Stimulated activated naive B cell treated with anti-CD40 and anti-IgM and Interleukin-4, amounts not matched to agents 10 μg/mL and 1 μg/mL and 100 μg/mL, for 72 hours (primary cell): Measurements from ENCODE around the gene FCER2.
"Not testable (repeated sequence)": the region's sequence is repeated elsewhere in the genome, so short reads cannot be mapped to it uniquely, and the experiment has no call there.

Experiments
- ATAC-seq, 2 donors: fragments of 150-1000 bp; cut with Tn5 transposase; replicated peaks; 2 replicates each; pipeline ENCODE4 v1.10.0; 2021; ENCODE audit warnings: moderate library complexity in 1 of 2
- DNase-seq: peaks from one replicate; pipeline ENCODE4 v3.0.0; 2021
- H3K27ac Mint-ChIP-seq: one replicate; pipeline ENCODE4 v1.8.0; 2022; ENCODE audit warnings: mild to moderate bottlenecking, mixed read lengths
- H3K27me3 Mint-ChIP-seq, 2 donors: one replicate each; pipeline ENCODE4 v1.8.0; 2022; ENCODE audit warnings: mixed read lengths in 2 of 2
- H3K36me3 Mint-ChIP-seq, 2 donors: one replicate each; pipeline ENCODE4 v1.8.0; 2022; ENCODE audit warnings: mixed read lengths in 2 of 2, mild to moderate bottlenecking in 1 of 2
- H3K4me1 Mint-ChIP-seq, 2 donors: one replicate each; pipeline ENCODE4 v1.8.0; 2022; ENCODE audit warnings: mixed read lengths in 2 of 2, mild to moderate bottlenecking in 1 of 2
- H3K4me3 Mint-ChIP-seq, 2 donors: one replicate each; pipeline ENCODE4 v1.8.0; 2022; ENCODE audit warnings: mild to moderate bottlenecking in 2 of 2, mixed read lengths in 2 of 2, moderate library complexity in 1 of 2
- H3K9me3 Mint-ChIP-seq, 2 donors: one replicate each; pipeline ENCODE4 v1.8.0; 2022; ENCODE audit warnings: mixed read lengths in 2 of 2, mild to moderate bottlenecking in 1 of 2

FCER2 gene, protein sequence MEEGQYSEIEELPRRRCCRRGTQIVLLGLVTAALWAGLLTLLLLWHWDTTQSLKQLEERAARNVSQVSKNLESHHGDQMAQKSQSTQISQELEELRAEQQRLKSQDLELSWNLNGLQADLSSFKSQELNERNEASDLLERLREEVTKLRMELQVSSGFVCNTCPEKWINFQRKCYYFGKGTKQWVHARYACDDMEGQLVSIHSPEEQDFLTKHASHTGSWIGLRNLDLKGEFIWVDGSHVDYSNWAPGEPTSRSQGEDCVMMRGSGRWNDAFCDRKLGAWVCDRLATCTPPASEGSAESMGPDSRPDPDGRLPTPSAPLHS

DNA sequence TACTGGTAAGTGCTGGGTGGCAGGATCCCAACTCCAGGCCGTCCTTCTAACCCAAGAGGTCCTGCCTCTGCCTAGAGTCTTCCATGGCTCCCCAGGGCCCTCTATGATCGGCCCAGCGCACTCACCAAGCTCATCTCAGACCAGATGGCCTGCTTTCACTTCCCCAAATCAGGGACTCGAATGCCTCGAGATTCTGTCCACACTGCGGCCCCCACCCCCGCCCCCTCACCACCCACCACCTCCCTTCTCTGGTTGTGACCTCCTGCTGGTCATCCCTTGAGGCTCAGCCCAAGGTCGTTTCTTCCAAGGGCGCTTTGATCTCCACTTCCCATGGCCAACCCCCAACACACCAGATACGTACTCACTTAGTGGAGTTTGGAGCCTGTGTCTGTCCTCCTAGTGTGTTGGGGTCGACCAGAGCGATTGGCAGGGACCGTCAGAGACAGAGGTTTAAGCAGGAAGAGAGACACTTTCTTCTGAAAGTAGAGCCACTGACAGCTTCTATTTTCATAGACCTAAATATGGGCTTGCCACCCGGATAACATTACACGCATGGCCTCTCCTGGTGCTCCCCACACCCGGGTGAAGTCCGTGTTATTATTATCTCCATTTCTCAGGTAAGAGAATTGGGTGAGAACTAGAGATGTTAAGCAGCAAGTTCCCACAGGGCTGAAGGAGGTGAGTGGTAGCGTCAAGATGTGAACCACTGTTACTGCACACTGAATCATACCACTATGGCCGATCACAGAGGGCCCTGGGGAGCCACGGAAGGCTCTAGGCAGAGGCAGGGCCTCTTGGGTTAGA, at the start of gene FCER2:
Gene FCER2 (minus strand): TSS at position 478 of the 804 bp plus-strand sequence. CDS start 2,371 bp downstream, outside the sequence.
- Mint-ChIP-seq H3K9me3 (peaks cover 7% of the 10 kb centered on the region in 2 donors), H3K27ac (peak within 1 kb of the TSS; percentile 99), H3K4me1 (peaks cover 61 to 99% of the 10 kb centered on the region in 2 donors), H3K4me3 (no peak within 1 kb of the TSS), H3K36me3 (peaks cover 62 to 78% of the 10 kb centered on the region in 2 donors), H3K27me3 (no peaks in the 10 kb centered on the region)
- ATAC-seq (peak; percentile 64 to 72), DNase-seq (peak; percentile 86)

DNA sequence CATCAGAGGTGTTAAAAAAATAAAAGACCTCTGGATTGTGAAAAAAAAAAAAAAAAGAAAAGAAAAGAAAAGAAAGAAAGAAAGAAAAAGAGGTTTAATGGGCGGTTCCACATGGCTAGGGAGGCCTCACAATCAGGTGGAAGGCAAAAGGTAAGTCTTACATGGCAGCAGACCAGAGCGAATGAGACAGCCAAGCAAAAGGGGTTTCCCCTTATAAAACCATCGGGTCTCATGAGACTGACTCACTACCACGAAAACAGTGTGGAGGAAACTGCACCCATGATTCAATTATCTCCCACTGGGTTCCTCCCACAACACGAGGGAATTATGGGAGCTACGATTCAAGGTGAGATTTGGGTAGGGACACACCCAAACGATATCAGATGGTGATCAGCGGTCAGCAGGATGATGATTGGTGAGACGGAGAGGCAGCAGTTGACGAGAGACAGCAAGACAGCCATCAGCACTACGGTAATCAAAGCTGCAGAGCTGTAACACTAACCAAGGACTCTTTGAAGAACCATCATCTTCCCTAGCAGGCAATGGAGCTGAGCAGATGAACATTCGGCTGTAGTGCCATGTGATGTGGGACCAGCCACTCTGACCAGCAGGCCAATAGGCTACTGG, 49.3 kb upstream of the FCER2 start:
- DNase-seq (peak; percentile 81), ATAC-seq (peak; percentile 98 to 99)
- H3K4me1 Mint-ChIP-seq = peaks cover 39 to 64% of the 10 kb centered on the region in 2 donors
- H3K9me3 Mint-ChIP-seq = peaks cover 27 to 43% of the 10 kb centered on the region in 2 donors
- H3K27me3 Mint-ChIP-seq = peaks cover 0 to 8% of the 10 kb centered on the region in 2 donors
- peaks cover 32 to 41% of the 10 kb centered on the region in 2 donors for H3K36me3 Mint-ChIP-seq
- peak overlapping the region; percentile 96 for H3K27ac Mint-ChIP-seq
- H3K4me3 Mint-ChIP-seq = peak overlapping the region; percentile 57 to 65

DNA sequence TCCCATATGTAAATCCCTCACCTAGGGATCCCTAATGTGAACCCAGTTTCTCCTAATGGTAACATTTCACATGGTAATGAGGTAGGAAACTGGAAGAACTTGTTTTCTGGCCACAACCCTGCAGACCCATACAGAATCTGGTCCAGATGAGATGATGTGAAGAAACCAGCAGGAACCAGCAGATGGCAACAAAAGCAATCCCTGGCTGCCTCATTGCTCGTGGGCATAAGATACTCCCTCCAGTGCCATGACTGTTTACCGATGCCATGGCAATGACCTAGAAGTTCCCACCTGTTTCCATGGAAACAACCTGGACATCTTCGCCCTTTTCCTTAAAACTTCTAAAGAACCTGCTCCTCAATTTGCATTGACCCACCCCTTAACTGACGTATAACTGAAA, 46.8 kb upstream of the FCER2 start:
- Mint-ChIP-seq H3K36me3 (peaks cover 20 to 24% of the 10 kb centered on the region in 2 donors), H3K4me1 (peaks cover 52 to 73% of the 10 kb centered on the region in 2 donors), H3K27me3 (peaks cover 0 to 8% of the 10 kb centered on the region in 2 donors), H3K4me3 (no peak overlapping the region), H3K27ac (peak overlapping the region; percentile 83), H3K9me3 (peaks cover 11 to 23% of the 10 kb centered on the region in 2 donors)
- DNase-seq (no peak), ATAC-seq (no peak)

DNA sequence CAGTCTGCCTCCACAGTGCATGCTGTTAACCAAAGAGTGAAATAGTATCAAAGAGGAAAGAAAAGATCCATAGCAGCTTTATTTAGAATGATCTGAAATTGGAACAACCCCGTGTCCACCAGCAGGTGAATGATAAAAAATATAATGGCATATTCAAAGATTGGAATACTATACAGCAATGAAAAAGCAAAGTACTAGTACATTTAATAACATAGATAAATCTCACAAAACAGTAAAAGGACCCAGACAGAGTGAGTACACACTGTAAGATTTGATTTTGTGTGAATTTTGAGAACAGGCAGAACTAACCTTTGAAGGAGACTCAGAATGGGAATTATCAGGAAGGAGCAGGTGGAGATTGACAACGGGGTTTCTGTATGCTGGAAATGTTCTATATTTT, 46.2 kb upstream of the FCER2 start:
- DNase-seq (no peak), ATAC-seq (no peak)
- Mint-ChIP-seq H3K27me3 (peaks cover 0 to 8% of the 10 kb centered on the region in 2 donors), H3K4me1 (peaks cover 53 to 73% of the 10 kb centered on the region in 2 donors), H3K36me3 (peaks cover 15 to 20% of the 10 kb centered on the region in 2 donors), H3K27ac (no peak overlapping the region), H3K4me3 (peak overlapping the region in 1 of 2 donors; percentile 60), H3K9me3 (peaks cover 10 to 20% of the 10 kb centered on the region in 2 donors)

DNA sequence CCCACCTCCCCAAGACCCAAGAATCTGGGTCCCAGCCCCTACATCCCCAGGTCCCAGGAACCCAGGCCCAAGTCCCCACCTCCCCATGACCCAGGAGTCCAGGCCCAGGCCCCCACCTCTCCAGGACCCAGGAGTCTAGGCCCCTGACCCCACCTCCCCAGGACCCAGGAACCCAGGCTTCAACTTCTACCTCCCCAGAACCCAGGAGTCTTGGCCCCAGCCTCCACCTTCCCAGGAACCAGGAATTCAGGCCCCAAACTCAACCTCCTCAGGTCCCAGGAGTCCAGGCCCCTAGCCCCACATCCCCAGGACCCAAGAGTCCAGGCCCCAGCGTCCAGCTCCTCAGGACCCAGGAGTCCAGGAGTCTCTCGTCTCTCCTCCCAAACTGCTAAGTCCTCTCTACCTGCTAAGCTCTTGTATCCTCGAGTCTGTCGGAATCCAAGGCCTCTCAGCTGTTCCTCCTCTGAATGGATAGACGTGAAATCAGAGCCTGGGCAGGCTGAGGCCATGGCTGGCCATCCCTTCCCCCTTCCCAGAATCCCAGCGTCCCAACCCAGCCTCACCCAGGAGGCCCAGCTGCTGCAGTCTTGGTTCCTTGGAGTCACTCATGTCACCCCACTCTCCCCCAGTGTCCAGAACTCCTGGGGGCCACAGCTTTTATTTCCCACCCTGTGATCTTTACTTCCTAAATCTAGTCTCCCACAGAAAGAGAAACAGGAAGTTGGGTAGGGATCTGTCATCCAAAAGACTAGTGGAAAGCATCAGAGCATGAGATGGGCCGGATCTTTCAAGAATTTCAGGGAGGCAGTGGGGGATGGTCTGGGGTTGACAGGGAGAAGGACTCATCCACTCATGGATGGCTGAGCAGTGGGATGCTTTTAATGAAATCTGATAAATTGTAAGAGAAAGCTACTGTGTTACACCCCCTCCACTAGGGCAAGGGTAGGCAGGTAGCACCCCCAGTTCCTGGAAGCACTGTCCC, 45.3 kb upstream of the FCER2 start, which contains the start of gene CD209:
Gene CD209 (minus strand): TSS at position 632 of the 982 bp plus-strand sequence. CDS start 23 bp downstream, at position 609.
- Mint-ChIP-seq H3K27me3 (peaks cover 0 to 8% of the 10 kb centered on the region in 2 donors), H3K4me1 (peaks cover 60 to 76% of the 10 kb centered on the region in 2 donors), H3K9me3 (peaks cover 9 to 19% of the 10 kb centered on the region in 2 donors), H3K27ac (peak within 1 kb of the TSS; percentile 83), H3K4me3 (peak within 1 kb of the TSS; percentile 34 to 60), H3K36me3 (peaks cover 12 to 17% of the 10 kb centered on the region in 2 donors)
- ATAC-seq (no peak), DNase-seq (no peak)

DNA sequence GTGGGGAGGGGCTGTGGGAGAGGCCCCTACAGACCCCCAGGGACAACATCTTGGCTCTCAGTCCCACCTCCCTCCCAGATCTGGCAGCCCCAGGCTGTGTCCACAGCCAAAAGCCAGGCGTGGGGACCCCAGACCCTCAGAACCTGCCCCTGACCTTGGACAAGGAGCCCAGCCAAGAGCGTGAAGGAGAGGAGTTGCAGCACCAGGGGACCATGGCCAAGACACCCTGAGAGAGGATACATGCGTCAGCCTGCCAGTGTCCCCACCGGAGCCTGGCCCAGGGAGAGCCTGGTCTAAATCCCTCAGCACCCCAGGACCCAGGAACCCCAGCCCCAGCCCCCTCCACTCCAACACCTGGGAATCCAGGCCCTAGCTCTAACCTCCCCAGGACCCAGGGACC, 44.4 kb upstream of the FCER2 start:
- H3K27me3 Mint-ChIP-seq, H3K27ac Mint-ChIP-seq, DNase-seq, ATAC-seq, H3K4me3 Mint-ChIP-seq: not testable (repeated sequence)
- peaks cover 8 to 12% of the 10 kb centered on the region in 2 donors for H3K36me3 Mint-ChIP-seq
- peaks cover 60 to 75% of the 10 kb centered on the region in 2 donors for H3K4me1 Mint-ChIP-seq
- H3K9me3 Mint-ChIP-seq = peaks cover 8 to 17% of the 10 kb centered on the region in 2 donors

DNA sequence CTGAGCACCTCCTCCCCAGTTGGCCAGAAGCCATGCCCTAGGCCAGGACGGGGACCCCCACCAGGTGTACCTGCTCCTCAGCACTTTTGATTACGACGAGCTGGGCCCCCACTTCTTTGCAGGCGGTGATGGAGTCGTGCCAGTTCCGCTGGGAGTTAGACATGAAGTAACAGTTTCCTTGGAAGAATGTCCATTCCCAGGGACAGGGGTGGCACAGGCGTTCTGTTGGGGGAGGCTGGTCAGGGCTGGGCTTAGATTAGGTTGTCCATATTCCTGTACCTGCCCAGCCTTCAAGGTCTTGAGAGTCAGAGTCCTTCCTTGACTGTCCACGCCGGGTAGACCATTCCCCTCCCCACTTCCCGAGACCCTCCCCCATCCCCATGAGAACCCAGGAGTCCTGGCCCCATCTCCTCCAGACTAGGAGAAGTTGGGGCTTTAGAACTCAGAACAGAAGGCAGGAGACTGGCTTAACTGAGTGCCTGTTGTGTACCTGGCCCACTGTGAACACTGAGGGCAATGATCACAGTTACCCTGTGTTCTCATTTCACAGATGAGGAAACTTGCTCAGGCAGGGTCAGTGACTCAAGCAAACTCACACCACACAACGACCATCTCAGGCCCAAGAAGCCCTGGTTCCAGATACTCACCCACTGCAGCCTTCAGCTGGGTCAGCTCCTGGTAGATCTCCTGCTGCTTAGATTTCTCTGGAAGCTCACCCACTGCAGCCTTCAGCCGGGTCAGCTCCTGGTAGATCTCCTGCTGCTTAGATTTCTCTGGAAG, 43.1 kb upstream of the FCER2 start:
- peak in 1 of 2 donors; percentile 20 for ATAC-seq
- Mint-ChIP-seq H3K36me3 (peaks cover 6% of the 10 kb centered on the region in 2 donors), H3K4me1 (peaks cover 56 to 73% of the 10 kb centered on the region in 2 donors), H3K4me3 (no peak overlapping the region), H3K27ac (no peak overlapping the region), H3K27me3 (peaks cover 9 to 16% of the 10 kb centered on the region in 2 donors), H3K9me3 (peaks cover 5 to 7% of the 10 kb centered on the region in 2 donors)
- no peak for DNase-seq

DNA sequence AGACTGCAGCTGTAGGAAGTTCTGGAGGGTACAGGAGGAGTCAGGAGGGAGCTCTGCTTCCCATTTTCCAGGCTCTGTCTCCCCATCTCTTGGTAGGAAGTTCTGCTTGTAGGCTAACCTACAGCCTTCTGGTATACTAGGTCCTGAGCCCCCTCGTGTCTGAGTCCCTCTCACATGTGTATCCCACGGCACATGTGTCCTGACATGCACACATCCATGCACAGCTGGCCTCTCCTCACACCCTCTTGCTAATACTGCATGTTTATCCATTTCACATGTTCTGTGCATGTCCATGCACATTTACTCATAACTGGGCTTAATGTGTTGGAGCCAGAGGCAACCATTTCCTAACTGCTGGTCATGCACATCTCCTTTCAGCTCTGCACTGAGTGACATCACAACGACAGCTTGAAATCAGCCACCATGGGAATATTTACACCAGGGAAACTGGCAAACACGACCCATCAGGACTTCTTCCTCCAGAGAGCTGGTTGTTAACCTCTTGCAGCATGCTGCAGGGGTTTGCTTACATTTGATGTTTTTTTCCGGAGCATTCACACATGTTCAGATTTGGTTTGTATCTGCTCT, 42.4 kb upstream of the FCER2 start:
- H3K27me3 Mint-ChIP-seq = peaks cover 9 to 16% of the 10 kb centered on the region in 2 donors
- peaks cover 5 to 7% of the 10 kb centered on the region in 2 donors for H3K9me3 Mint-ChIP-seq
- H3K36me3 Mint-ChIP-seq = peaks cover 5 to 6% of the 10 kb centered on the region in 2 donors
- ATAC-seq = peak in 1 of 2 donors; percentile 18
- H3K4me1 Mint-ChIP-seq = peaks cover 62 to 80% of the 10 kb centered on the region in 2 donors
- DNase-seq = no peak
- H3K4me3 Mint-ChIP-seq = peak overlapping the region; percentile 30 to 51
- H3K27ac Mint-ChIP-seq = peak overlapping the region; percentile 52

DNA sequence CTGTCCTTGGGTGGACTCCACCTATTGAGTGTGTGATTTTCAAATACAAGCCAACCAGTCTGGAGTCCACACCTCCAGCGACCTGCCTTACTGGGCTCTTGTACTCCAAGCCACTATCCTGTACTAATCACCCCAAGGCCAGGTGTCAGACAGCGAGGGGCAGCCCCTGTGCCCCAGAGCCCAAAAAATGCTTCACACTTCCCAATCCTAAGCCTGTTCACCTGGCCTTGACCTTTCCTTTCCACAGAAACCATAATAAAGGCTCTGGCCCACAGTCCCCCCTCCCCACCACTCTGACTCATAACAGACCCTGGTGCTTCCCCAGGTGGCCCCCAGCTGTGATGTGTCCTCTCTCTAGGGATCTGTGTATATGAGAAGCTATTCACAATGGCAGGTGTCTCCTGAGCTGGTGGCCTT, 41.5 kb upstream of the FCER2 start:
- Mint-ChIP-seq H3K4me1 (peaks cover 65 to 88% of the 10 kb centered on the region in 2 donors), H3K9me3 (peaks cover 5 to 7% of the 10 kb centered on the region in 2 donors), H3K36me3 (peaks cover 5 to 6% of the 10 kb centered on the region in 2 donors), H3K4me3 (peak overlapping the region in 1 of 2 donors; percentile 4), H3K27ac (peak overlapping the region; percentile 57), H3K27me3 (peaks cover 9 to 16% of the 10 kb centered on the region in 2 donors)
- ATAC-seq (peak; percentile 94 to 95), DNase-seq (peak; percentile 81)

DNA sequence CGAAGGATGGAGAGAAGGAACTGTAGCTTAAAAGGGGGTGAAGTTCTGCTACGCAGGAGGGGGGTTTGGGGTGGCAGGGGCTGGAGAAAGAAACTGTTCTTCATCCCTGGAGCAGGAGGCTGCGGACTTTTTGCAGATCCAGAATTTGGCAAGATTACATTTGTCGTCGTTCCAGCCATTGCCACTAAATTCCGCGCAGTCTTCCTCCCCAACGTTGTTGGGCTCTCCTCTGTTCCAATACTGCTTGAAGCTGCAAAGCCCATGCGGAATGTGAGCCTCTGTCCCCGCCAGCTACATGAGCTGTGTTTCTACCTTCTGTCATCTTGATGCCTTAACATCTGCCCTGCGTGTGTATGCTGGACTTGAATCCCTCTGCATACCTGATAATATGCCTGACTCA, 41.1 kb upstream of the FCER2 start:
- Mint-ChIP-seq H3K27me3 (peaks cover 9 to 16% of the 10 kb centered on the region in 2 donors), H3K4me1 (peaks cover 63 to 86% of the 10 kb centered on the region in 2 donors), H3K27ac (peak overlapping the region; percentile 57), H3K9me3 (peaks cover 2 to 3% of the 10 kb centered on the region in 2 donors), H3K4me3 (peak overlapping the region in 1 of 2 donors; percentile 4), H3K36me3 (peaks cover 2 to 3% of the 10 kb centered on the region in 2 donors)
- DNase-seq (no peak), ATAC-seq (no peak)

DNA sequence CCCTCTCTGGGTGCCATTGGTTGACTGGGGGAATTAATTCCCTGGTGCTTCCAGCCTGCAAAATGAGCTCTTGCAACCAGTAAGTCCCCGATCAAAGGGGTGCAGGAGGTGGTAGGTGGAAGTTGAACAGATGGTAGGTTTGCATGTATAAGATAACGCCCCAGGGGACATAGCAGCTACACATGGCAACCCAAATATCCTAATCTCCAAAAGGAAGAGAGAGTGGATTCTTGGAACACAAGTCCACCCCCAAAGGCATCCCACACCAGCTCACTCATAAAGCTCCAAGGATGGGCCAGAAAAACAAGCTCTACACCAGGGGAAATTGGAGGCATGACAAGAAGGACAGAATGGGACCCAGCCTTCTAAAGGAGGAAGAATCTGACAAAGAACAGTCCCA, 40.6 kb upstream of the FCER2 start:
- peaks cover 0 to 2% of the 10 kb centered on the region in 2 donors for H3K9me3 Mint-ChIP-seq
- no peak for DNase-seq
- H3K36me3 Mint-ChIP-seq = peaks cover 0 to 2% of the 10 kb centered on the region in 2 donors
- peak overlapping the region; percentile 38 for H3K27ac Mint-ChIP-seq
- H3K27me3 Mint-ChIP-seq = peaks cover 9 to 16% of the 10 kb centered on the region in 2 donors
- no peak overlapping the region for H3K4me3 Mint-ChIP-seq
- H3K4me1 Mint-ChIP-seq = peaks cover 63 to 86% of the 10 kb centered on the region in 2 donors
- no peak for ATAC-seq

DNA sequence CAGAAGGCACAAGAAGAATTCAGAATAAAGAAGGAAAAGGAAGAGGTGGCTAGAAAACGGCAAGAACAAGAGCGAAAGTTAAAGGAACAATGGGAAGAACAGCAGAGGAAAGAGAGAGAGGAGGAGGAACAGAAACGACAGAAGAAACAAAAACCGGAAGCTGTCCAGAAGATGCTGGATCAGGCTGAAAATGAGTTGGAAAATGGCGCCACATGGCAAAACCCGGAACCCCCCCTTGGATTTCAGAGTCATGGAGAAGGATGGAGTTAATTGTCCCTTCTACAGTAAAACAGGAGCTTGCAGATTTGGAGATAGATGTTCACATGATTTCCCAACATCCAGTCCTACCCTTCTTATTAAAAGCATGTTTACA, 38.7 kb upstream of the FCER2 start:
- peaks cover 0 to 2% of the 10 kb centered on the region in 2 donors for H3K9me3 Mint-ChIP-seq
- H3K36me3 Mint-ChIP-seq = peaks cover 0 to 2% of the 10 kb centered on the region in 2 donors
- H3K27me3 Mint-ChIP-seq = peaks cover 9% of the 10 kb centered on the region in 2 donors
- DNase-seq (no peak), ATAC-seq (no peak)
- no peak overlapping the region for H3K4me3 Mint-ChIP-seq
- H3K4me1 Mint-ChIP-seq = peaks cover 48 to 69% of the 10 kb centered on the region in 2 donors
- no peak overlapping the region for H3K27ac Mint-ChIP-seq
